Stimulated activated CD8-positive, alpha-beta memory T cell treated with anti-CD3 and anti-CD28 coated beads, Interleukin-4, amount 100 ng/mL, for 48 hours (primary cell): Measurements from ENCODE around the gene POLR2F.
"Not testable (repeated sequence)": the region's sequence is repeated elsewhere in the genome, so short reads cannot be mapped to it uniquely, and the experiment has no call there.

Experiments
- DNase-seq: peaks from one replicate; pipeline ENCODE4 v3.0.0-alpha.2; 2020

The POLR2F gene

DNA sequence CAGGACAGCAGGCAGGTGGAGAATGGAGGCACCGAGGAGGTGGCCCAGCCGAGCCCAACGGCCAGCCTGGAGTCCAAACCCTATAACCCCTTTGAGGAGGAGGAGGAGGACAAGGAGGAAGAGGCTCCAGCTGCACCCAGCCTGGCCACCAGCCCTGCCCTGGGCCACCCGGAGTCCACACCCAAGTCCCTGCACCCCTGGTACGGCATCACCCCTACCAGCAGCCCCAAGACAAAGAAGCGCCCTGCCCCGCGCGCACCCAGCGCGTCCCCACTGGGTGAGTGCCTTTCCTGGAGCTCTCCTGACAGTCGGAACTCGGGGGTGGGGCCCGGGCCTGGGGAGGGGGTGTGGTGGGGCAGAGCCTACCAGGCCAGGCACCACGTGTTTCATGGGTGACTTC lies 27.7 kb upstream of the POLR2F start:
- no peak for DNase-seq

DNA sequence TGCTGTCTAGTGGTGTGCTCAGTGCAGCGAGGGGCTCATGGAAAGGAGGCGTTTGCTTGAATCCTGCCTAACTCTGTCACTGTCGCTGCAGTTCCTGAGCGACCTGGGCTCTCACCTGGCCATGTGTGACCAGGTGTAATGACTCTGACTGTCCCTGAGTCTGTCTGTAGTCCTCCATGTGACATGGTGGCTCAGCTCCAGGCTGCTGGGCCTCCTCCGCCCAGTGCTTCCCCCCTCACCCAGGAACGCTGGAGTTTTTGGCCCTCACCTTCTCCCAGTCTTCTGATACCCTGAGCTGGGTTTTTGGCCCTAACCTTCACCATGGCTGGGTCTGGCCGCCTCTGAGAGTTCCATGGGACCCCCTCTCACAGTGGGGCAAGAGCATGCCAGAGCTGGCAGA lies 27.1 kb upstream of the POLR2F start:
- no peak for DNase-seq

DNA sequence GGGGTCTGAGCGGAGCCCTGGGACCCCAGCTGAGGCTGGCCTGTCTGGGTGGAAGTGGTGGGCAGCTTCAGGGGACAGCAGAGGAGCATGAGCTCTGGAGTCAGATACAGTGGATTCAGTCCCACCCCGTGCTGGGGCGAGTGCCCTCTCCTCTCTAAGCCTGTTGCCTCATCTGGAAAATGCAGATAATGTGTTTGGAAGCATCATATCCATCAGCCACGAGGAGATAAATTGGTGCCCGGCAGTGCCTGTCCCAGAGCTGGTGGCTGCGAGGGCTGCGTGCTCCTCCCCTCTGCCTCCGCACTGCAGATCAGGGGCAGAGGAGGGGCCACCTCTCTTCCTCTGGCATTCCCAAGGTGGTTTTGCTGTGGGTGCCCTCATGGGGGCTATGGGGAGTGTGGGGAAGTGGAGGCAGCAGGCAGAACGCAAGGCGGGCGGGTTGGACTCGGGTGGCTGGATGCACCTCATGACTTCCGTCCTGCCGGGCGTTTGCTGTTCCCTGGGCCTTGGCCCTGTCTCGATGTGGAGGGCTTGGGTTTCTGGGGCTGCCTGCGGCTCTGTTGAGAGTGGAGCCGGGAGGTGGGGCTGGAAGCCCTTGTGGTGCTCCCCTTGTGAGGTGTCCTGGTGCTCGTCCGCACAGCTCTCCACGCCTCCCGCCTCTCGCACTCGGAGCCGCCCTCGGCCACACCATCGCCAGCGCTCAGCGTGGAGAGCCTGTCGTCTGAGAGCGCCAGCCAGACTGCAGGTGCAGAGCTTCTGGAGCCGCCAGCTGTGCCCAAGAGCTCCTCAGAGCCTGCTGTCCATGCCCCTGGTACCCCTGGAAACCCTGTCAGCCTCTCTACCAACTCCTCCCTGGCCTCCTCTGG lies 26.5 kb upstream of the POLR2F start:
- DNase-seq = no peak

DNA sequence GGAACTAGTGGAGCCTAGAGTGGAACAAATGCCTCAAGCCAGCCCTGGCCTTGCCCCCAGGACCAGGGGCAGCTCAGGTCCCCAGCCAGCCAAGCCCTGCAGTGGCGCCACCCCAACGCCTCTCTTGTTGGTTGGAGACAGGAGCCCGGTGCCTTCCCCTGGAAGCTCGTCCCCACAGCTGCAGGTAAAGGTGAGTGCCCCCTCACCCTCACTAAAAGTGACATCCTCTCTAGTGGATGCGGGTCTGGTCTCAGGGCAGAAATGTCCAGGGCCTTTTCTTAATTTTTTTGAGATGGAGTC lies 25.9 kb upstream of the POLR2F start:
- no peak for DNase-seq

DNA sequence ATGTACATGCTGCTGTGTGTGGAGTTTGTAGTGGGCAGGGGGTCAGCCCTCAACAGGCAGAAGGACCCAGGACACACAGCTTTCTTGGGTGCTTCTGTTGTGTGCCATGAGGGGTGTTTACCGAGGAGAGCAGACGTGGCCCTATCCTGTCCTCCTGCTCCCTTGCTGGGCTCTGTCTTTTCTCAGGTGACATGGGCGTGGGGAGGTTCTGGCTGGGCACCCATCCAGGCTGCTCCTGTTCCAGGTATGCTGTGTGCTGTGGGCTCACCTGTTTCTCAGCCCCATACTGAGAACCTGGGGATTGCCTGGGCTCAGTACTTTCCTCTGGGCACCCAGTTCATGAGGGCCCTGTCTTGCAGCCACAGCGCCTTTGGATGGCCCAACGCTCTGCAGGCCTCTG lies 24.1 kb upstream of the POLR2F start:
- DNase-seq = no peak

DNA sequence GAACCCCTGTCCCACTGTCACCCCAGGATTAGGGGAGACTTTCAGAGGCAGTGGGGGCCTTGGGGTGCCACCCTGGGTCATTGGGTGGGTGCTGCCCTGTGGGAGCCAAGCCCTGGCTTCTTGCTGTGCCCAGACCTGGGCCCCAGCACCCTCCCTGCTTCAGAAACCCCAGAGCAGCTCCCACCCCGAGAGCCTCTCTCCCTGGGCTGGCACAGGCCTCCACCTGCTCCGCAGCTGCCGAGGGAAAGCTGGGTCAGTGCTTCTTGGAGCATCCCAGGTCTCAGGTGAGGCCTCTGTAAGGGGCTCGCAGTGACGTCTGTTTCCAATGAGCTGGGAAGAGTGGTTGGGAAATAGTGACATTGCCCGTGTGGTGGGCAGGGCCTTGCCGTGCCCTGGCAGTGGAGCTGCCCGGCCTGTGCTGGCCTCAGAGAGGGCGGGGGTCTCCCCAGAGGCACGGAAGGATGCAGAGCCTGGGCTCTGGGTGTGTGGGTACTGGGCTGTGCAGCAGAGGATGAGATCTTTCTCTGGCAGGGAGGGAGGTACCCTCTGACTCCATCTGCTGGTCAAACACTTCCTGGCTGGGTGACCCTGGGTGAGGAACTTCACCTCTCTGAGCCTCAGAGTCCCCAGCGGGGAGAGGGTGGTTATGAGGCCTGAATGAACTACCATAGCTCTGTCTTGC lies 23.1 kb upstream of the POLR2F start:
- no peak for DNase-seq

DNA sequence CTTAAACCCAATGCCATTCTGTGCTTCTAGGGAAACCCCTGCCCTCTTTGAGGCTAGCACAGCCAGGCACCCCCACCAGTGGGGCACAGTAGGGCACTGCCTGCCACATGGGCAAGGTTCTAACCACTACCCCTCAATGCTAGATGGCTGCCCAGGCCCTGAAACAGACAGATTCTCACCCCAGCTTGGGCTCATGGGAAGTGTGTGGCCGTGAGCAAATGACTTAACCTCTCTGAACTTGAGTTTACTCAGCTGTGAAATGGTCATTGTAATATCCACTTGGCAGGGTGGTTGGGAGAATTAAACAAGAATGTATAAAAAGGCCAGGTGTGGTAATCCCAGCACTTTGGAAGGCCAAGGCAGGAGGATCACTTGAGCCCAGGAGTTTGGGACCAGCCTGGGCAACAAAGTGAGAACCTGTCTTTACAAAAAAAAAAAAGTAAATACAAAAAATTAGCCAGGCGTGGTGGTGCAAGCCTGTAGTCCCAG lies 22.5 kb upstream of the POLR2F start:
- no peak for DNase-seq

DNA sequence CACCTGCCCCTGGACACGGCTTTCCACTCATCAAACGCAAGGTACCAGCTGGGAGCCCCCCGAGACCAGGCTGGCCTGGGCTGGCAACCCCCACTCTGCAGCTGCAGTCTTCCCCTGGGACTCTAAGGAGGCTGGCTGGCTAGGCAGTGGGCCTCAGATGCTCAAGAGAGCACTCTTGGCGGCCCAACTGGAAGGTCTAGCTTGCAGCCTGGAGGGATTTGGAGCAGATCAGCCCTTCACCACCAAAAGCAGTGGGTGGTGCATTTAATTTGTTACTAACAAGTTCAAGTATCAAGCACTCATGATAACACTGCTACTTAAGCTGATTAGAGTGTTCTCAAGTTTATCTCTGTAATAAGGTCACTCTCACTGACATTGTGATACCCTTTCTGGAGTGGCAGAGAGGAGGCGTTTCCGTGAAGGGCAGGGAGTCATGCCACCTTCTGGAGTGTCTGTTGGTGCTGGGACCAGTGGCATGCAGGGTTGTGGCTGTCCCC lies 21.6 kb upstream of the POLR2F start:
- DNase-seq = no peak

DNA sequence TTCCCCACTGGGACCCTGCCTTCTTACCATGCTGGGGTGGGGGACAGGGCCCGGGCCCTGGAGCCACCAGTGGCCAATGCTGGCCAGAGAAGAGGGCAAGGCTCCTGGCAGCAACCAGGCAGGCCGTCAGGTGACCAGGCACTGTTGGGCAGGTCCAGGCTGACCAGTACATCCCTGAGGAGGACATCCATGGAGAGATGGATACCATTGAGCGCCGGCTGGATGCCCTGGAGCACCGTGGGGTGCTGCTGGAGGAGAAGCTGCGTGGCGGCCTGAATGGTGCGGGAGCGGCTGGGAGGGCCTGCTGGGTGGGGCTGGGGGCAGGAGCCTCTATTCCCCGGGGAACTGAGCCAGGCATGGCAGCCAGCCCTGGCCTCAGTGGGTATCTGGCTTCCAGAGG lies 21.1 kb upstream of the POLR2F start:
- DNase-seq = no peak

DNA sequence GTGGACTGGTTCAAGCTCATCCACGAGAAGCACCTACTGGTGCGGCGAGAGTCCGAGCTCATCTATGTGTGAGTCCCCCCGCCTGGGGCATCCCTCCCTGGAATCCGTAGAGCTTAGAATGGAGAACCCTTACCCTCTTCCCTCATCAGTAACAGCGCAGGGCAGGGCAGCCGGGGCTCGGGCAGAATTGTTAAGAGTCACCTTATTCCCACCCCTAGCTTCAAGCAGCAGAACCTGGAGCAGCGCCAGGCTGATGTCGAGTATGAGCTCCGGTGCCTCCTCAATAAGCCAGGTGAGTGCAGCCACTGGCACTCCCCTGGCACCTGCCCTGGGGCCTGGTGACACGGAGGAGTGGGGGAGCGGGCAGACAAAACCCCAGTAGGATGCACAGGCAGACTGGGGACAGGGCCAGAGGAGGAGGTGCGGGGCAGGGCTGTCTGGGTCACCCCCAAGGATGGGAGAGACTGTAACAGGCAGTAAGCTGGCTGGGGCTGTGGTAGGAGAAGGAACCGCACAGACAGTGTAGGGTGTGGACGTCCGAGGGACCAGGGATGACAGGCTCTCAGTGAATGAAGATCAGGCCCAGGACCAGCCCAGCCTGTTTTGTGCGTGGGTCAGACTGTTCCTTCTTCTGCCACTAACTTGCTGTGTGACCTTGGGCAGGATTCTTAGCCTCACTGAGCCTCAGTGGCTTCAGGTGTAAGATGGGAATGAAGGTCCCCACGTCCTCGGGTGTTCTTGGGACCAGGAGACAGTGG lies 20.5 kb upstream of the POLR2F start:
- DNase-seq = no peak

DNA sequence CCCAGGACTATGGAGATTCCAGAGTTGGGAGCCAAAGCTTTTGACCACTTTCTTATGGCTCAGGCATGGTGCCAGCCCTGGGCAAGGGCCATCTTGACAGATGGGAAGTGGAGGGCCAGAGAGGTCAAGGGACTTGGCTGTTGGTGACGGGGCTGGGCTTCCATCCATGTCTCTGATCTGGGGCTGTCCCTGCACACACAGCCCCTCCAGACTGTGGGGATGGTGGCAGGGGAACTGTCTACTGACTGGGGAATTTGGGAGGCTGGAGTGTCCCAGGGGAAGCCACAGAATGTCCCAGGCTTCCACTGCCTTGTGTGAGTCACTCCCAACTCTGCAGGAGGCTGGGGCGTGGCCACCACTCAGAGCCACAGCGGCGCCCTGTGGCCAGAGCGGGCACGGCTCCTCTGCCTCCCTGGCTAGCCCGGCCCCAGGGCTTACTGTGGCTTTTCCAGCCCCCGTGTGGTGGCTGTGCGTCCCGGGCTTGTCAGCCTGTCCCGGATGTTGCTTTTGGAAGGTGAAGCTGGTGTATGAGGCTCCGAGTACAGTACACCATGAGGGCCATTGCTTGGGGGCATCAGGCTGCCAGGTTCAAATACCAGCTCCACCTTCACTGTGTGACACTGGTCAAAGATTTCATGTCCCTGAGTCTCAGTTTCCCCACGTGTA lies 19.7 kb upstream of the POLR2F start:
- peak; percentile 92 for DNase-seq

DNA sequence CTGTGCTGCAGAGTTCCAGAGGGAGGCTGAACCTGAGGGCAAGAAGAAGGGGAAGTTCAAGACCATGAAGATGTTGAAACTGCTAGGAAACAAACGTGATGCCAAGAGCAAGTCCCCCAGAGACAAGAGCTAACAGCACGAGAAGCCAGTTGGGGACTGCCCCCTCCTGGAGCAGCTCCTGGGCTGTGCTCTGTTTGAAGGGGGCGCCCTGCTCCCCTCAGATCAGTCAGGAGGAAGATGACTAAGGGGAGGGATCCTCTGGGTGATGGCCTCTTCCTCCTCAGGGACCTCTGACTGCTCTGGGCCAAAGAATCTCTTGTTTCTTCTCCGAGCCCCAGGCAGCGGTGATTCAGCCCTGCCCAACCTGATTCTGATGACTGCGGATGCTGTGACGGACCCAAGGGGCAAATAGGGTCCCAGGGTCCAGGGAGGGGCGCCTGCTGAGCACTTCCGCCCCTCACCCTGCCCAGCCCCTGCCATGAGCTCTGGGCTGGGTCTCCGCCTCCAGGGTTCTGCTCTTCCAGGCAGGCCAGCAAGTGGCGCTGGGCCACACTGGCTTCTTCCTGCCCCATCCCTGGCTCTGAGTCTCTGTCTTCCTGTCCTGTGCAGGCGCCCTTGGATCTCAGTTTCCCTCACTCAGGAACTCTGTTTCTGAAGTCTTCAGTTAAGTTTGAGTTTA lies 12.7 kb upstream of the POLR2F start:
- DNase-seq = no peak

DNA sequence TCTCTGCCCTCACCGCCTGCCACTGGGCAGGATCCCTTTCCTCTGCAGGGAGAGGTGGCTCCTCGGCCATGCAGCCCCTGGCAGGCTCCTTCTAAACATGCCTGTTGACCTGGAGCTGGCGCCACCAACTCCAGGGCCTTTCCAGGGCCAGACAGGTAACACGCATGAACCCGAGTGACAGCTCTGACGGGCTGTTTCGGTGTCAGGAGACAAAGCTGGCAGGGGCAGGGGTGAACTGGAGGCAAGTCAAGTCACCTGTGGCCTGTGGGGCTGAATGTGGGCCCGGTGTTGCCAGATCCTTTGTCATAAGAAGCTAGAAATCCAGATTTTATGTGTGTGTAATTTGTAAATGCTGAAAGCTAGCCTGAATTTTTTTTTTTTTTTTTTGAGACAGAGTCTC lies 11.4 kb upstream of the POLR2F start:
- DNase-seq = no peak

DNA sequence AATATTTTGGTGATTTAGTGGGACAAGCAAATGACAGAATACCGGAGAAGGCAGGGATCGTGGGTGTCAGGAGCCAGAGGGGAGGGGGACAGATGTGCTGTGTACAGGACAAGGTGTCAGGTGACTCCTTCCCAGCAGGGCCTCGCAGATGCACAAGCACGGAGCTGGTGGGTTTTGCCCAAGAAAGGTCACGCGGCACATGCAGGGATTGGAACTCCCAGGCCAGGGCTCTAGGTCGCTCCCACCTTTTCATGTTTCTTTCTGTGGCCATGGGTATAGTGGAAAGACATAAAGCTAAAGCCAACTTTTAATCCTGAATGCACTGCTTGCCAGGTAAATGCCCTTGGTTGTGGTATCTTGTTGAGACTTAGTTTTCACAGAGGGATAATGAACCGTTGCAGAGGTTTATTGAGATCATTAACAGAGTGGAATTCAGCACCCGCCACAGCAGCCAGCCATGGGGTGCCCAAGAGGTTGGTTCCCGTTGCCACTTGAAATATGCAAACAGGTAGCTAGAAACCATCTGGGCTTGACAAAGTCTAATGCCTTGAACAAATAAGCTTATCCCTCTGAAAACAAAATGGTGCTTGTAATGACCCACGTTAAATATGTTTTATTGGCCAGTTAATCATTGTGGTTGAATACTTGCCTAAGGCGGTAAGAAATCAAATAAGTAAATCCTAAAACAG lies 10.2 kb upstream of the POLR2F start:
- DNase-seq = no peak

DNA sequence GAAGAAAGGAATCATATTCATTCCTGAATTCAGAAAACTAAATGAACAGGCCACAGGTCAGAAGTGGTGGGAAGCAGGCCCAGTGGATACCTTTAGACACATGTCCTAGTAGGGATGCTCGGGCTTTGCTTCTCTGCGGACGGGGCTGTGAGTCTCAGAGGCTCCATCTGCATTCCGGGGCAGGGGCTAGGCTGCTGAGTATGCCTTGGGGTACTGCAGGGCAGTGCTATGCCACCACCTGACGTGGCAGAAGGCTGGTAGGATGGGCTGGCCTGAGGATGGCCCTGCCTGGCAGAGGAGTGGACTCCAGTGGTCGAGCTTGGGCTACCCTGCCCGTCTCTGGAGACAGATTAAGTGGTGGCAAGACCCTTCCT lies 9.7 kb upstream of the POLR2F start:
- DNase-seq = no peak

DNA sequence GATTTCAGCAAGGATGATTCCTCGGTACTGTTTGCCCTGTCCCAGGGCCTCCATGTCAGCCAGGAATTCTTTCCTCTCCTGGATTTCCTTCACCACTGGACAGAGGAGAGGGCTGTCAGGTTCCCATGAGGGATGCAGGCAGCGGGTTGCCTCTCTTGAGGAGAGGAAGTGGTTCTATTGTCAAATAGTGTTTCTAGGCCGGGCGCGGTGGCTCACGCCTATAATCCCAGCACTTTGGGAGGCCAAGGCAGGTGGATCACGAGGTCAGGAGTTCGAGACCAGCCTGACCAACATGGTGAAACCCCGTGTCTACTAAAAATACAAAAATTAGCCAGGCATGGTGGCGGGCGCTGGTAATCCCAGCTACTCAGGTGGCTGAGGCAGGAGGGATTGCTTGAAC lies 9.1 kb upstream of the POLR2F start:
- not testable (repeated sequence) for DNase-seq

DNA sequence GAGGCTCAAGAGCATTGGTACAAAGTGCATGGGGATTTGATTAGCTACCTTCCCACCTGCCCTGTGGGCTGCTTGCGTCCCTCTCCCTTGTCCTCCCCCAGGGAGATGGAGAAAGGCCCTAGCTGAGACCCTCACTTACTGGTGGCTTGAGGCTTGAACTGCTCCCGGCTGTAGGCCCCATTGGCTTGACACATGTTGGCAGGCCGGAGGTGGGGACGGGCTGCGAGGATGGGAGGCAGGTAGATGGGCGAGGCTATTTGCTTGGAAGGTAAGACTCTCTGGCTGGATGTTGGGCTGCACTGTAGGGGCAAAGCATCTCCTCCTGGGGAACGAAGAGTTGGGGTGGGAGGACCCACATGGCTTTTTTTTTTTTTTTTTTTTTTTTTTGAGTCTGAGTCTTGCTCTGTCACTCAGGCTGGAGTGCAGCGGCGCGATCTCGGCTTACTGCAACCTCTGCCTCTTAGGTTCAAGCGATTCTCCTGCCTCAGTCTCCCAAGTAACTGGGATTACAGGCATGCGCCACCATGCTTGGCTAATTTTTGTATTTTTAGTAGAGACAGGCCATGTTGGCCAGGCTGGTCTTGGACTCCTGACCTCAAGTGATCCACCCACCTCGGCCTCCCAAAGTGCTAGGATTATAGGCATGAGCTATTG lies 6.2 kb upstream of the POLR2F start:
- DNase-seq = not testable (repeated sequence)

DNA sequence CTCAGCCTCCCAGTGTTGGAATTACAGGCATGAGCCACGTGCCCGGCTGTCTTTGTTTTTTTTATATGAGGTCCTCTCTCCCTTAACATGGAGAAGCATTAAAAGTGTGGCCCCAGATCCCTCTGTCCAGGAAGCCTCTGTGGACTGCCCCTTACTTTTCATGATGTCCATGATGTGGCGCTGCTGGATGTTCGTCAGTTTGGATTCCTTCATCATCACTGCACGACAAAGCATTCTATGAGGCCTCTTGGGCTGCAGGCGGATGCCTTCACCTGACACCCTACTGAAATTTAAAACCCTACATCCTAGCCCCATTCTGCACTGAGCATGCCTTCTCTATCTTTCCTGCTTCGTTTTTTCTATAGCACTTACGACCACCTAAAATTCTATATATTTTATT lies 2.2 kb upstream of the POLR2F start:
- DNase-seq = no peak

DNA sequence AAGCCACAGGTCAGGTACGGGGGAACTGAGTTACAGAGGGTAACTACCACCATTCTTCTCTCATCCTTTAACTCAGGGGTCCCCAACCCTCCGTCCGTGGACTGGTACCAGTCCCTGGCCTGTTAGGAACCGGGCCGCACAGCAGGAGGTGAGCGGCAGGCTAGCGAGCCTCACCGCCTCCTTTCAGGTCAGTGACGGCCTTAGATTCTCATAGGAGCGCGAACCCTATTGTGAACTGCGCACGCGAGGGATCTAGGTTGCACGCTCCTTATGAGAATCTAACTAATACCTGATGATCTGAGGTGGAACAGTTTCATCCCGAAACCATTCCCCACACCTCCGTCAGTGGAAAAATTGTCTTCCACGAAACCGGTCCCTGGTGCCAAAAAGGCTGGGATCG lies 870 bp upstream of the POLR2F start:
- DNase-seq = not testable (repeated sequence)

DNA sequence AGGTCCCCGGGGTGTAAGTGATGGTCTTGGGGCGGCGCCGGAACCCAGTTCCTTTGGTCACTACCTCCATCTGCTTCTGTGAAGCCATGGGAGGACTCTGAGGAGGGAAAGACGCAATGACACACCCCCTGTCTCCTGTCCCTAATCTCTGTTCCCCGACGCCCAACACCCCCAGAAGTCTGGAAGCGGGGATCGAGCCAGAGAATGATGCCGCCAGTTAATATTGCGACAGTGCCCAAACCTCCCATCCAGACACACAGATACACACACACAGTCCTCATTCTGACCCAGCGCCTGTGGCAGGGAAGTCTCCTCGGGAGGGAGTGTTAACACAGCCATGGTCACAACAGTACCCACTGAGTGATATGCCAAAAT lies 450 bp upstream of the POLR2F start:
- DNase-seq = peak; percentile 28

DNA sequence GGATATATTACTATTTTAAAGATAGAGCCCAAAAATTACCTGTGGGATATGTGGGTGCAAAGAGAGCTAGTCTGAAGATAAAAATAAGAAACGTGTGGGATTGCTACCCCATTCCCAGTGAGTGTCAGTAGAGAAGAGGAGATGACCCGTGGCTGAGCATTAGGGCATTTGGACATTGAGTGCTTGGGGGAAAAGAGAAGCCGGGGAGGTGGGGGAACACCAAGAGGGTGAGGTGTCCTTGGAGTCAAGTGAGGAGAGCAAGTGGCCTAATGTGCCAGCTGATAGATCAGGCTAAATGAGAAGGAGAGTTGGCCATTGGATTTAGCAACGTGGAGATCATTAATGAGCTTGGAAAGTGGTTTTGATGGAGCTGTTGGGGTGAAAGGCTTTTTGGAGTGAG lies 1.2 kb downstream of the POLR2F start:
- DNase-seq = no peak
